Neural cell (in vitro differentiated cells): Measurements from ENCODE around the gene MARK3. TPM values are rescaled to one million over a fixed set of nuclear protein-coding genes. Genes with fewer than 3 reads are reported as not detected.

Experiments
- H2AFZ ChIP-seq: fragments of 200-600, 300-800 bp; sonication (generic), shearing (Covaris generic); 2 replicates; pipeline ENCODE4 v1.6.0; 2014; ENCODE audit warnings: low read depth, mild to moderate bottlenecking, antibody characterized with exemption, low read length, moderate library complexity
- H3F3A ChIP-seq: fragments of 200-600 bp; shearing (Covaris generic); 2 replicates; pipeline ENCODE4 v1.6.1; 2016; ENCODE audit warnings: mild to moderate bottlenecking, moderate library complexity, mixed read lengths, antibody characterized with exemption, low read length; ENCODE audit not compliant: insufficient read depth, poor library complexity, severe bottlenecking
- H3K27ac ChIP-seq: fragments of 200-600, 300-800 bp; sonication (generic), shearing (Covaris generic); 2 replicates; pipeline ENCODE4 v1.5.1; 2014; ENCODE audit warnings: mild to moderate bottlenecking, low read length, moderate library complexity
- H3K27me3 ChIP-seq: fragments of 300-800, 200-600 bp; sonication (generic), shearing (Covaris generic); 2 replicates; pipeline ENCODE4 v1.6.0; 2014; ENCODE audit warnings: mild to moderate bottlenecking, low read depth, low read length, moderate library complexity; ENCODE audit not compliant: insufficient read depth
- H3K36me3 ChIP-seq: fragments of 300-800, 200-600 bp; sonication (generic), shearing (Covaris generic); 2 replicates; pipeline ENCODE4 v1.5.1; 2014; ENCODE audit warnings: mild to moderate bottlenecking, antibody characterized with exemption, low read length, moderate library complexity; ENCODE audit not compliant: insufficient read depth
- H3K4me2 ChIP-seq: fragments of 300-800, 200-600 bp; sonication (generic), shearing (Covaris generic); 2 replicates; pipeline ENCODE4 v1.6.0; 2014; ENCODE audit warnings: mild to moderate bottlenecking, low read length
- H3K4me3 ChIP-seq: fragments of 300-800, 200-600 bp; sonication (generic), shearing (Covaris generic); 2 replicates; pipeline ENCODE4 v1.5.1; 2014; ENCODE audit warnings: mild to moderate bottlenecking, low read length, moderate library complexity
- H3K79me2 ChIP-seq: fragments of 200-600 bp; shearing (Covaris generic); replicated peaks from 2 replicates; pipeline ENCODE4 v1.6.0; 2014; ENCODE audit warnings: mild to moderate bottlenecking, low read length, moderate library complexity; ENCODE audit not compliant: insufficient read depth
- H3K9ac ChIP-seq: fragments of 300-800, 200-600 bp; sonication (generic), shearing (Covaris generic); 2 replicates; pipeline ENCODE4 v1.6.1; 2016; ENCODE audit warnings: mild to moderate bottlenecking, low read length, mixed read lengths
- H3K9me2 ChIP-seq: fragments of 200-600 bp; shearing (Covaris generic); 2 replicates; pipeline ENCODE4 v1.6.1; 2016; ENCODE audit warnings: mild to moderate bottlenecking, low read length, mixed read lengths; ENCODE audit not compliant: insufficient read depth
- H3K9me3 ChIP-seq: fragments of 200-600, 300-800 bp; sonication (generic), shearing (Covaris generic); 2 replicates; pipeline ENCODE4 v1.6.1; 2016; ENCODE audit warnings: mild to moderate bottlenecking, mixed run types, low read length, moderate library complexity, mixed read lengths
- H4K20me1 ChIP-seq: fragments of 200-600 bp; shearing (Covaris generic); 2 replicates; pipeline ENCODE4 v1.6.1; 2016; ENCODE audit warnings: mild to moderate bottlenecking, mixed run types; ENCODE audit not compliant: insufficient read depth
- CTCF ChIP-seq: fragments of 450-650 bp; IDR thresholded peaks from 2 replicates; pipeline ENCODE4 v1.5.1; 2014; ENCODE audit warnings: antibody characterized with exemption, mild to moderate bottlenecking, moderate library complexity; ENCODE audit not compliant: poor library complexity, severe bottlenecking
- EP300 ChIP-seq: fragments of 450-650 bp; conservative IDR thresholded peaks from 2 replicates; pipeline ENCODE4 v1.6.1; 2014; ENCODE audit warnings: antibody characterized with exemption, mild to moderate bottlenecking, moderate library complexity; ENCODE audit not compliant: poor library complexity, severe bottlenecking
- EZH2 ChIP-seq: fragments of 200-600, 300-800 bp; shearing (Covaris generic), sonication (generic); IDR thresholded peaks from 2 replicates; pipeline ENCODE4 v1.6.1; 2014; ENCODE audit warnings: antibody characterized with exemption, low read length, borderline replicate concordance, mild to moderate bottlenecking; ENCODE audit not compliant: insufficient read depth, poor library complexity, severe bottlenecking
- MXI1 ChIP-seq: fragments of 450-650 bp; conservative IDR thresholded peaks from 2 replicates; pipeline ENCODE4 v1.6.1; 2014; ENCODE audit warnings: antibody characterized with exemption, mild to moderate bottlenecking; ENCODE audit not compliant: poor library complexity, severe bottlenecking
- POLR2AphosphoS5 ChIP-seq: IDR thresholded peaks from 2 replicates; pipeline ENCODE4 v1.6.1; 2012
- RAD21 ChIP-seq: fragments of 450-650 bp; conservative IDR thresholded peaks from 2 replicates; pipeline ENCODE4 v1.6.1; 2014; ENCODE audit warnings: antibody characterized with exemption, mild to moderate bottlenecking, moderate library complexity
- SMC3 ChIP-seq: fragments of 450-650 bp; conservative IDR thresholded peaks from 2 replicates; pipeline ENCODE4 v1.6.1; 2014; ENCODE audit warnings: antibody characterized with exemption, mild to moderate bottlenecking, moderate library complexity; ENCODE audit not compliant: poor library complexity
- TAF1 ChIP-seq: IDR thresholded peaks from 2 replicates; pipeline ENCODE4 v1.6.1; 2012; ENCODE audit warnings: low read depth
- polyA plus RNA-seq: library from polyadenylated mRNA; depleted of rRNA; stranded (reverse); fragments of >200 nt; gene quantifications from 2 replicates; pipeline ENCODE4 v1.2.3, GENCODE V29; 2014
- TF ChIP-seq, protein P1 (sequence below): IDR thresholded peaks from 2 replicates; pipeline ENCODE4 v1.6.1; 2012; ENCODE audit warnings: borderline replicate concordance

The MARK3 gene
- polyA plus RNA-seq, 1 donor from 2014 or later, result 158 TPM

DNA sequence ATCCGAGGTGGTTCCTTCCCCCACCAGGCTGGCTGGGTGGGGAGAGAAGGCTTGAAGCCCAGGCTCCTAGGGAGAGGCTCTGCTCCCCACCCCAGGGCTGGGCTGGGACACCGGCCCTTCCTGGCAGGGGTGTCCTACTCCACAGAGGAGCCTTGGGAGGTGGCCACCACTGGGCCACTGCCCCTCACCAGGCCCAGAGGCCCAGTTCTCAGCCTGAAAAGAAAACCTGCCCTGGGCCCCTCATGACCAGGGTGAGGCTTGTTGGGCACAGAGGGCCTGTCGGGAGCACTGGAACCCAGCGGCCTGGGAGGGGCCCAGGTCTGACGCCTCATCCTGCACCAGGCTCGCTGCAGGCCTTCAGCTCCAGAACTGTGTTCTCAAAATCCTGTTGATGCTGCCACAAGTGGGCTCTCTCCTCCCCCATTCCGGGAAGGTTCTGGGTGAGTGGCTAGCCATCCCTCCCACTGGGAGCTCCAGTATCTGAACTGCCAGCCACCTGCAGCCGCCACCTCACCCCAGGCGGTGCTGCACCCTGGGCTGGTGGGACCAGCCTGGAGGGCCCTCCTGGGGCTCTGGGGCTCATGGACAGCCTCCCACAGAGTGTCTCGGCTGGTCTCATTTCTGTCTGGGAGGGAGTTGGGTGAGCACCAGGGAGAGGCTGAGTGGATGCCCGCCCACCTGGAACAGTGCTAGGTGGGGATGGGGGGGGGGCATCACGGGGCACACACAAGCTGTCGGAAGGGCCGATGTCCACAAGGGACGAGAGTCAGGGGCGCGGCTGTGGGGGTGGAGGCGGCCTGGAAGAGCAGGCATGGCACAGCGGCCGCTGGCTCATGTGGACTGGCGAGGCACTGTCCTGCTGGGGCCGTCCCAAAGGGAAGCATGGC, 165.5 kb downstream of the MARK3 start:
- Histone ChIP-seq H3F3A (no peaks in the 10 kb centered on the region), H2AFZ (no peak overlapping the region), H3K79me2 (no peaks in the 10 kb centered on the region), H3K27ac (no peak overlapping the region), H4K20me1 (no peaks in the 10 kb centered on the region), H3K4me2 (no peak overlapping the region), H3K9me2 (no peaks in the 10 kb centered on the region), H3K27me3 (no peaks in the 10 kb centered on the region), H3K4me3 (no peak overlapping the region), H3K36me3 (no peaks in the 10 kb centered on the region), H3K9me3 (no peaks in the 10 kb centered on the region), H3K9ac (no peak overlapping the region)
- no peak for TF ChIP-seq CTCF
- TF ChIP-seq SMC3, result no peak
- no peak for TF ChIP-seq EZH2

DNA sequence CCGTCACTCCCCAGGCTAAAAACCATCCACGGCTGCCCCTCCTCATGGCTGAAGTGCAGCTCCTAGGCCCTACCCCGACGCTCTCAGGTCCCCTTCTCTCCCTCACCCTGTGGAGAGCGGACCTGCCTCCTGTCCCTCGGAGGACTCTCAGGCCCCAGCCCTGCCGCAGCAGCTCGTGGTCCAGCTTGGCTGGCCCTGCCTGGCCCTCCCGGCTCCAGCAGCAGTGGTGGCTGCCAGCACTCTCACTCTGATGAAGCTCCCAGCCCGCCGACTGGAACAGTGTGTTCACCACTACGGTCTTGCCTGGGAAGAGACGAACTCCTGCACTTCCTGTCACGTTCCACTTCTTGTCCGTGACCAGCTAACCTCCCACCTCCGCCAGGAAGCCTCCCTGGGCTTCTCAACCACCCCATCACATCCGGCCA, 166.1 kb downstream of the MARK3 start:
- TF ChIP-seq EZH2 (no peak), TAF1 (no peak), RAD21 (no peak), EP300 (no peak), MXI1 (no peak), SMC3 (no peak), POLR2AphosphoS5 (no peak), CTCF (no peak)
- TF ChIP-seq, protein P1, sequence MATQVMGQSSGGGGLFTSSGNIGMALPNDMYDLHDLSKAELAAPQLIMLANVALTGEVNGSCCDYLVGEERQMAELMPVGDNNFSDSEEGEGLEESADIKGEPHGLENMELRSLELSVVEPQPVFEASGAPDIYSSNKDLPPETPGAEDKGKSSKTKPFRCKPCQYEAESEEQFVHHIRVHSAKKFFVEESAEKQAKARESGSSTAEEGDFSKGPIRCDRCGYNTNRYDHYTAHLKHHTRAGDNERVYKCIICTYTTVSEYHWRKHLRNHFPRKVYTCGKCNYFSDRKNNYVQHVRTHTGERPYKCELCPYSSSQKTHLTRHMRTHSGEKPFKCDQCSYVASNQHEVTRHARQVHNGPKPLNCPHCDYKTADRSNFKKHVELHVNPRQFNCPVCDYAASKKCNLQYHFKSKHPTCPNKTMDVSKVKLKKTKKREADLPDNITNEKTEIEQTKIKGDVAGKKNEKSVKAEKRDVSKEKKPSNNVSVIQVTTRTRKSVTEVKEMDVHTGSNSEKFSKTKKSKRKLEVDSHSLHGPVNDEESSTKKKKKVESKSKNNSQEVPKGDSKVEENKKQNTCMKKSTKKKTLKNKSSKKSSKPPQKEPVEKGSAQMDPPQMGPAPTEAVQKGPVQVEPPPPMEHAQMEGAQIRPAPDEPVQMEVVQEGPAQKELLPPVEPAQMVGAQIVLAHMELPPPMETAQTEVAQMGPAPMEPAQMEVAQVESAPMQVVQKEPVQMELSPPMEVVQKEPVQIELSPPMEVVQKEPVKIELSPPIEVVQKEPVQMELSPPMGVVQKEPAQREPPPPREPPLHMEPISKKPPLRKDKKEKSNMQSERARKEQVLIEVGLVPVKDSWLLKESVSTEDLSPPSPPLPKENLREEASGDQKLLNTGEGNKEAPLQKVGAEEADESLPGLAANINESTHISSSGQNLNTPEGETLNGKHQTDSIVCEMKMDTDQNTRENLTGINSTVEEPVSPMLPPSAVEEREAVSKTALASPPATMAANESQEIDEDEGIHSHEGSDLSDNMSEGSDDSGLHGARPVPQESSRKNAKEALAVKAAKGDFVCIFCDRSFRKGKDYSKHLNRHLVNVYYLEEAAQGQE, result no peak
- H3K9ac ChIP-seq, result no peak overlapping the region
- H3F3A ChIP-seq, result no peaks in the 10 kb centered on the region
- H3K4me3 ChIP-seq, result no peak overlapping the region
- no peak overlapping the region for H3K27ac ChIP-seq
- no peak overlapping the region for H3K4me2 ChIP-seq
- H2AFZ ChIP-seq, result no peak overlapping the region
- H3K27me3 ChIP-seq, result no peaks in the 10 kb centered on the region
- H4K20me1 ChIP-seq, result no peaks in the 10 kb centered on the region
- no peaks in the 10 kb centered on the region for H3K9me2 ChIP-seq
- H3K79me2 ChIP-seq, result no peaks in the 10 kb centered on the region
- no peaks in the 10 kb centered on the region for H3K9me3 ChIP-seq
- H3K36me3 ChIP-seq, result no peaks in the 10 kb centered on the region
